NCI-H82 treated with DMSO at 0.1 percent for 48 hours (cell line): ENCODE data around the gene CAPS.
A peak's percentile ranks its signal among the peaks of the same experiment; 100 is the strongest.

Experiments
- DNase-seq: peaks from one replicate; lab custom pipeline; 2025; ENCODE audit not compliant: unreplicated experiment; lab: John Stamatoyannopoulos, UW

CAPS gene

DNA sequence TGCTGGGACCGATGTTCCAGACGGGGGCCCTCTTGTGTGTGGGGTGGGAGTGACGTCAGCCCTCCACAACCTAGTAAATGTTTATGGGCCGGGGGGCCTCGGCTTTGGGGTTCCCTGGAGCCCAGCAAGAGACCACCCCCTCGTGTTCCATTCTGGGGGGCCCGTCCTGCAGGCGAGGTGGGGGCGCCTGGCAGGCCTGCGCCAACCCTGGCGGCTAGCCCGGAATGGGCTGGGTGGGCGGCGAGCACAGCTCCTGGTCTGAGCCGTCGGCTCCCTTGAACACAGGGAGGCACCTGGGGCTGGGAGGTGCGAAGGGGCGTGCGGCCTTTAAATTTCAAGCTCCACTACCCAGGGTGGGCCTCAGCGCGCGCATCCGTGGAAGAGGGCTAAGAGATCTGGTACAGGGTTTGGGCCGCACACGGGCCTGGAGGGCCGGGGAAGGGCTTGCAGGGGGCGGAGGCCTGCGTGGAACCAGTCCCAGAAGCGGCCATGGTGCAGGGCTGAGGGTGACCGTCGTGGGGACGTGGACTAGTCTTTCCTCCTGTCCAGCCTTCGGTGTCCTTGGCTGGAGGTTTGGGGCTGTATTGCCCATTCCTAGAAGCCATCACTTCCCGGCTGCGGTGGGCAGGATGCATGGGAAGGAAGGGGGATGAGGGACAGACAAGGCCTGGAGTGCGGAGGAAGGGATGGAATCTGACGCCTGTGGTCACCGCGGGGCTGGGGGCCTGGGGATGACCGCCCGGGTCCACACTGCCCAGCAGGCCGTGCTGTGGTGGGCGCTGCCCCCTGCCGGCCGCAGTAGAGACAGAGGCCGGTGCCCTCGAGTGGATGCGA, 21.9 kb upstream of the CAPS start:
- no peak for DNase-seq

DNA sequence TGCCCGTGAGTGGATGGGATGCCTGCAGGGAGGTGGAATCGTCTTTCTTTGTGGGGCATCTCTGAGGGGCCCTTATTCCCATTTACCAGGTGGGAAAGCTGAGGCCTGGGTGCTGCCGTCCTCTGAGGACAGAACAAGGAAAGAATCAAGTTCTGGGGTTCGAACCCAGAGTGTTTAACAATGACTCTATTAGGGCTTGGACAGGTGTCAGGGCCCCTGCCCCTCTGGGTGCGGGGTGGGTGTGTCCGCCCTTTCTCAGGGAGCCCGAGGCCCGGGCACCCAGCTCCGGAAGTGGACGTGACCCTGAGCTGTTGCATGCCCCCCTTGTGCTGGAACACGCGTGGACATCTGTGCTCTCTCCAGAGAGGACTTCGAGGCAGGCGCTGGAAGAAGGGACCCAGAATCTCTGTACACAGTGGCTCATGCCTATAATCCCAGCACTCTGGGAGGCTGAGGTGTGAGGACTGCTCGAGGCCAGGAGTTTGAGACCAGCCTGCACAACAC, 21.2 kb upstream of the CAPS start:
- no peak for DNase-seq

DNA sequence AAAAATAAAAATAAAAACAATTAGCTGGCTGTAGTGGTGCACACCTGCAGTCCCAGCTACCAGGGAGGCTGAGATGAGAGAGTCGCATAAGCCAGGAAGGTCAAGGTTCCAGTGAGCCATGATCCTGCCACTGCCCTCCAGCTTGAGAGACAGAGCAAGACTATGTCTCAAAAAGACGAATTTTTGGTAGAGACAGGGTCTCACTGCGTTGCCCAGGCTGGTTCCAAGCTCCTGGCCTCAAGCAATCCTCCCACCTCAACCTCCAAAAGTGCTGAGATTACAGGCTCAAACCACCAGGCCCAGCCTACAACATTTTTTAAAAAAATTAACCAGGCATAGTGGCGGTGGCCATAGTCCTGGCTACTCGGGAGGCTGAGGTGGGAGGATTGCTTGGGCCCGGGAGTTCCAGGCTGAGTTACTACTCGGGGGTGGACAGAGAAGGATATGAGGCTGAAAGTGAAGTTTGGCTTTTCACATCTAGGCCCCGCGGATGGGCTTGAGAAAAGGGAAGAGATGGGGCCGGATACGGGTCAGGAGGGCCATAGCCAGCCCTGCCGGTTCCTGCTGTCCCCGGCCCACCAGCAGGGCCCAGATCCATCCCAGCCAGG, 20.7 kb upstream of the CAPS start:
- no peak for DNase-seq

DNA sequence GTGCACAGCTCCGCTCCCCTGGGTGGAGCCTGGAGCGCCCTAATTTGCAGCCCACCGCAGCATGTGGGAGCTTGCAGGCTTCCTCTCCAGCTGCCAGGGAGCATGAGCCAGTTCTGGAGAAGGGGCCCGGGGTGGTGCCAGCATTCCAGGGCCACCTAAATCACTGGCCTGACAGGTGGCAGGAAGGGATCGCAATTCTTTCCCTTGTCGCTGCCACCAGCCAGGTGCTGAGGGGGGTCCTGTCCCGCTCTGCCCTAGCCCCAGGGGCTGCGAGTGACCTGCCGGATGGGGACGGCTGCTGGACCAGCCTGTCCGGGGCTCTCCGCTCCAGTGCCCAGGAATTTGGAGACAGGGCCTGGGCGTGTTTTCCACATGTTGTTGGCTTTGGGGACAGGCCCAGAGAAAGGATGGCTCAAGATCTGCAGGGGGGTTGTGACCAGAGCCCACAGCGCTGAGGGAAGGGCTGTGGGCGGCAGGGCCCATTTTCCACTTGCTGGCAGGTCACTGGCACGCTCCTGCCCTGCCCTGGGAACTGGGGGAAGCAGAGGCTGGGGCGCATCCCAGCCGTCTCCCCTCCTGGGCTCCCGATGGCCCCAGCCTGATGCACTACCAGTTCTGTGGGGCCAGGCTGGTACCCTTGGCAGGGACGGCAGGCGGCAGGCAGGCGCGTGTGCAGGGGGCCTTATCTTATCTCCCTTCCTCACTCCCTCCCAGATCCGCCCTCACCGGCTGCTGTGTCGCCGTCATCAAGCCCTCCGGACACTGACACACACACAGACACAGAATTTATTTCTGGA, 19.9 kb upstream of the CAPS start:
- no peak for DNase-seq

DNA sequence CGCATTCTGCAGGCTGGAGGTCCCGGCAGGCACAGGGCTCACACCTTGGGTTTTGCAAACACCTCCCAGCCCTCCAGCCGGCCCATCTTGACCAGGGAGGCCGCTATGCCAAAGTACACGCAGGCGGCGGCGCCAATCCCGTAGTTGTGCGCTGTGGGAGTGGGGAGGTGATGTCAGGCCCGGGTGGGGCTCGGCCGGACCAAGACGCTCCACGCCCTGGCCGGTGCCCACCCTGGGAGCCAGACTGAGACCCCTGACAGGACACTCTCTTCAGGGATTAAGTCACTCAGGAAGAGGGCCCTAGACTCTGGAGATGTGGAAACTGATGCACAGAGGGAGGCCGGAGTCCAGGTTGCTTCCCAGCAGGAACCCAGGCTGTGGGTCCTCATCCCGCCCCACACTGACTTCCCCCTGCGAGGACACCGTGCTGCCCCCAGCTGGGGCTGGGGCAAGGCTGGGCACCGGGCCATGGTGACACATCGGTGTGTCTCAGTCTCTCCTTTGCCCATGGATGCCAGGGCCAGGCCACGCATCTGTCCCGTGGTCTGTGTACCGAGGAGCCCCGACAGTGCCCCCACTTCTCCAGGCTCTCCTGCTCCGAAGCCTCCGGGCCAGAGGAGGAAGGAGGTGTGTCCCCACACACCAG, 19.2 kb upstream of the CAPS start:
- no peak for DNase-seq

DNA sequence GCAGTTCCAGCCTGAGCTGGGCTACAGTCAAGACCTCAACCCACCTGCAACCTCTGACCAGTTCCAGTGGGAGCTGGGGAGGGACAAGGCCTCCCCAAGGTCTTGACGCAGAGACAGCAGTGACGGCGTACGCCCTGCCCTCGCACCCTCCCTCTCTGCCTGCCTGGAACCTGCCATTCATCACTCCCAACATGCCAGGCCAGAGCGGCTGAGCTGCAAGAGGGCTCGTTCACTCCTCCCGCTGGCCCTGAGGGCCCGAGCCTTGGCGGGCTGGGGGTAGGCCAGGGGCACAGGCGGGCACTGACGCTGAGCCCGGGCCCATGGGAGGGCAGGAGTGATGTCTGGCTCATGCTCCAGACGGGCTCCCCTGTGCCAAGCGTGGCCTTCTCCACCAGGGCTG, 18.6 kb upstream of the CAPS start:
- no peak for DNase-seq

DNA sequence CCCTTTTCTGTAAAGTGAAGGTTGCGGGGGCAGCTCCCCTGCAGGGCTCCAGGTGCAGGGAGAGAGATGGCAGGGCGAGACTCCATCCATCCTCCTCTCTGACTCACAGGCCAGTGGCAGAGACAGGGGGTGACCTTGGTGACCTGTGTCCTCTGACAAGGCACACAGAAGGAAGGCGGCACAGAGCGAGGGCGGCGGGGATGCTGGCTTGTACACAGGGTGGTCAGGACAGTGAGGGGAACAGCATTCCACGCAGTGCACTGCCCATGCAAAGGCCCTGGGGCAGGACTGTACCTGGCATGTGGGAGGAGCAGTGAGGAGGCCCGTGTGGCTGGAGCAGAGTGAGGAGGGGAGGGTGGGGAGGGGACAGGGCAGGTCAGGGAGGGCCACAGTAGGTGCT, 18.2 kb upstream of the CAPS start:
- DNase-seq: no peak

DNA sequence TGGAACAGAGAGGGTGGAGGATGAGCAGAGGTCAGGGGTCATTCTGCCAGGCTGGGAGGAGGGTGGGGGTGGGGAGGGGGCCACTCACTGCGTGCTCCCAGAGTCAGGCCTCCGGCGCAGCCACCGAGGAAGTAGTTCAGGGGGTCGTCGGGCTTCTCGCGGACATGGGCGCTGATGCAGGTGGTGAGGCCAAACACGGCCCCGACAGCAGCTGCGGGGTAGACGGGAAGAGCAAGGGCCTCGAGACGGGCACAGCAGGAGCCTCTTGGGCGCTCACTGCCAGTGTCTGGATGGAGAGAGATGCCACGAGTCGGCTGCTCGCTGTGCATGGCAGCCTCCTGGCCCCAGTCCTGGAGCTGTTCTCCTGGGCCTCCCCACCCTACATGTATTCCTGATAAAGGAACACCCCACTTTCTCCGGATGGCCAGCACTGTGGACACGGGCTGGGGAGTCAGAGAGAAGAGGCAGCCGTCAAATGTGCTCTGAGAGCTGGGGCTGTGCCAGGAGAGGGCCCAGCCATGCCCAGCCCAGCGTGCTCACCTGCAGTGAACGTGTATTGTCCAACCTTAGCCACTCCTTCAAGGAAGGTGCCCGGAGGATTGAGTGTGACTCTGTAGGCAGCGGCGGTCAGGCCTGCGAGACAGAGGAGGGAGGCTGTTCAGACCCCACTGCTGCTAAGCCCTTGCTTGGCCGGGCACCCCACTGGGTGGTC, 17.5 kb upstream of the CAPS start:
- DNase-seq: no peak

DNA sequence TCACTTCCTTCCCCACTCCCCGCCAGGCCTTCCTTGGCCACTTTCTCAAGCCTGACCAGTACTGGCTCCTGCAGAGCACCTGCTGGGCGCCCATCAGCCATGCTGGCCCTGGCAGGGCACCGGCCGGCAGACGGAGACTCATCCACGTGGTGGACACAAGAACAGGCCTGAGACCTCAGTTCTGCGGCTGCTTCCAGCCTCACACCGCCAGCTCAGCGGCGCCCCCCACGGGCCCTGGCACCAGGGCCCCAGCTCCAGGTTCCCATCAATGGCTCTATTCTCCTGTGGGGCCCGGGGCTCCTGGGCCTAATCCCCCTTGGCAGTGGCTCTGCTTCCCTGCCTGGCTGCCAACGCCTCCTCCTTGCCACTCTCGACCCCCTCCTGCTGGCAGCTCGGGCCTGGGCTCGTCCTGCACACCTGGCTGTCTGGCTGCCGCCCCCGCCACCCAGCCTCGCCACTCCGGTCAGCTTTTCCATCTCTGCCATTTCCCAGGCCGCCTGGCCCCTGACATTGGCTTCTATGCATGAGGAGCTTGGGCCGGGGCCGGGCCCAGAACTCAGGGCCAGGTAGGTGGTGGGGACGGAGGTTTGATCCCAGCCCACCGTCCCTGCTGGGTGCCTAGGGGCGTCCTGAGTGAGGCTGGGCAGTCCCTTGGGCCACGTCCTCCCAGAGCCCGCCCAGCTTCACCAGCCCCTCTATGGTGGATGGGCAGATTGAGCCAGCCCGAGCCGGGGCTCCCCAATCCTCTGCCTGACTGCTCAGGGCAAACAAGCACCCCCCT, 16.7 kb upstream of the CAPS start:
- DNase-seq: no peak

DNA sequence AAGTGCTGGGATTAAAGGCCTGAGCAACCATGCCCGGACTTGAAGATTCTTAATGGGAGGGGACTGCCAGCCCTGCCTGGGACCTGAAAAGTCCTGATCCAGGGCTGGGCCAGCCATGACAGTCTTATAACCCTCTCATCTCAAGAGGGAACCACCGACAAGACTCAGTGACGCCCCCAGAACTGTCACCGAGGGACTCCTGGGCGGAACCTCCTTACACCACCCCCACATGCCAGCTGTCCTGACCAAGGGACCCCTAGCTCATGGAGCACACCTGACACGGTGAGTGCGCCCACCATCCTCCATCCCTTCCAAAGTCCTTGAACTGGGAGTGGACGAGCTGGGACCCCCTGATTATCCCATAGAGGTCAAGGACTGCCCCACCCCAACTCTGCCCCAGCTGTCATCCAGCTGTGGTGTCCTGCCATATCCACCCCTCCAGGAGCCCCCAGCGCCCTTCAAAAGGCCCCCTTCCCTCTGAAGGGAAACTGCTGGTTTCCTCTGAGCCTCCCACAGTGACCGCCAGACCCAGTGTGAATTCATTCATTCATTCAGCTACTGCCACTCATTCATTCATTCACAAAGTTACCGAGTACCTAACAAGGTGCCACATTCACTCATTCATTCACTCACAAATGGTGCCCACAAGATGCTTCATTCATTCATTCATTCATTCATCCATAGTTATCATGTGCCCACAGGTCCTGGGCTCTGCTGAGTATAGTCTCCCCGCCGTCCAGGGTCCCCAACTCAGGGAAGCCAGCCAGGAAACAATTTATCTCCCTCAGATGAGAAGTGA, 14.1 kb upstream of the CAPS start:
- DNase-seq: no peak

DNA sequence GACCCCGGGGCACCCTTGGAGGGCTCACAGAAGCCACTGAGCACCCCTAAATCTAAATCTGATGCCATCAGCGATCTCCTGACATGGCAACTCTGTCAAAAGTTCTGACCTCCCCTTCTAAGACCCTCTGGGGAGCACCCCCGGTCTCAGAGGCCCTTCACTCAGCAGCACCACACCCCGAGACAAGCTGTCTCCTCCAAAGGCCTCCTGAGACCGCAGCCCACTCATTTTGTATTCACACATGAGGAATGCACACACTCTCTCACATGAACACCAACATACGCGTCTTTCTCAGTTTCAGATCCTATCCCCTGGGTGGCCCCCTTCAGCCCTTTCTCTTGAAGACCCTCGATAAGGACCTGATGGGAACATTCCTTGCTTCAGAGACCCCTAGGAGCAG, 13.1 kb upstream of the CAPS start:
- no peak for DNase-seq

DNA sequence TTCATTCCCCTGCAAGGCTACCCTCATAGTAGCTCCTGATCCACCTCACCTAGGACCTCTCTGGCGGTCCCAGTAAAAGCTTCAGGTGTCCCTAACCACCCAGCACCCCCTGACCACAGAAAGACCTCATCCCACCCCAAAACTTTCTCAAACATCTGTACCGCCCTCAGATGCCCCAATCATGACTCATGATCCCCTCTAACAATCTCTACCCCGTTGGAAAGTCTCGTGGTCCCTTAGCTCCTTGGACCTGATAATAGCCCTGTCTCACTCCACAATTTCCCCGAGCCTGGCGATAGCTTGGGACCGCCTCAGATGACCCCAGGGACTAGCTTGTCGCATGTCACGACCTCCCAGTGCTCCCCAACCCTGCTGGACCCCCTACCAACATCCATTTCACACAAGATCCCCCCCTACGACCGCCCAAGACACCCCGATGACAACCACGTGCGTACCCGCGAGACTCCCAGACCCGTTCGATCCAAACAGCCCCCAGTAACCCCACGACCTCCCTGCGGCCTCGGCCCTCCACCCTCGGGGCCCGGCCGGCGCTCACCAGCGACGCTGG, 10.9 kb upstream of the CAPS start:
- no peak for DNase-seq

DNA sequence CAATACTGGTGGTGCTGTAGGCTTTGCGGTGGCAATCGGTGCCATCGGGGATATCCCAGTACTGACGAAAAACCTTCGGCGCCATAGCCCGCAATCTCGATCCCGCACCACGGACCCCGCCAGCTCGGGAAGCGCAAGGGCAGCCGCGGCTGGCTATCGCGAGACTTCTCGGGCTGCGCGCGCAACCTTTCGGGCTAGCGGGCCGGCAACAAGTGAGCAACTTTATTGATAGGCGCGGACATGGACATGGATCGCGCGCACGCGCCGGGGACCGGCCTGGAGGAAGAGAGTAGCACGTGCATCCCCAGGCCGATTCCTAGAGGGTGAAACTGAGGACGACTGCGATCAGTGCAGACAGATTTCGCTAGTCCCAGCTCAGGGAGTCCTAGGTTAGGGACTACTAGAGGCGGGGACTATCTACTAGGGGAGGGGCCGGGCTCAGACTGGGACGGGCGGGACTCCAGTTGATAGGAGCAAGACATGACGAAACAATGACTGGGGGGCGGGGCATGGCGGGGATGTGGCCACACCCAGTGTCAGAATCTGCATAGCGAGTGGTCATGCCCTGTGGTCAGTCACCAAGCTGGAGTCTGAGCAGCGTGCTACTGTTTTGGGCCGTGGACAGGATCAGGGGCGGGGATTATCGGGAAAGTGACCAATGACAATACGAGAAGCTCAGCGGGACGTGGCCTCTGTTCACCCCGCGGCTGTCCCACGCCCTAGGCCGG, 10.3 kb upstream of the CAPS start, which contains the start of gene NDUFA11:
NDUFA11 (minus strand) TSS at position 167 of the 728 bp plus-strand sequence; CDS start at position 85, 82 bp downstream.
- DNase-seq: peak; percentile 96

DNA sequence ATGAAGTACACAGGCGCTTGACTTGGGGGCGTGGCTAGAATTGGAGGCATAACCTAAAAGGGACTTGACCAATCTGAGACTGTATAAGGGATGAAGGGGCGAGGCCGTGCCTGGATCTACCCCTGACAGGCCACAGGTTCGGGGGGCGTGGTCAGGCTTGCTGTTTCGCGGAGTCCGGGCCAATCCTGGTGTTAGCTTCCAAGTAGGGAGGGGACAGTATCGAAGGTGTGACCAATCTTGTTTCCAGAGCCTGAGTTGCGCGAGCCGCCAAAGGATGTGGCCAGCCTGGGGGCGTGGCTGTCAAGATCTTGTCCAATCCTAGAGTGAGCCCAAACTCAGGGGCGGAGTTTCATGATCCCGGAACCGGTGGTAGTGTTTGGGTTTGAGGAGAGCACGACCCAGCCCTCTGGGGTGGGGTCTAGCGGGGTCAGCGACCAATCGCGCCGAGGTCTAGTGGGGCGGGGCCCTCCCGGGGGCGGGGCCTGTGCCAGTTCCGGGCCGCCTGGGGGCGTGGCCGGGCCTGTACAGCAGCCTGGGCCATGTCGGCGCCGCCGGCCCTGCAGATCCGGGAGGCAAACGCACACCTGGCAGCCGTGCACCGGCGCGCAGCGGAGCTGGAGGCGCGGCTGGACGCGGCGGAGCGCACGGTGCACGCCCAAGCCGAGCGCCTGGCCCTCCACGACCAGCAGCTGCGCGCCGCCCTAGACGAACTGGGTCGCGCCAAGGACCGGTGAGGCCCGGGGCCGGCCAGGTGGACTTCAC, 9.5 kb upstream of the CAPS start, which contains the start of gene VMAC:
VMAC (plus strand) TSS at position 521 of the 762 bp plus-strand sequence; CDS start at position 540, 19 bp downstream.
- DNase-seq: peak; percentile 100

DNA sequence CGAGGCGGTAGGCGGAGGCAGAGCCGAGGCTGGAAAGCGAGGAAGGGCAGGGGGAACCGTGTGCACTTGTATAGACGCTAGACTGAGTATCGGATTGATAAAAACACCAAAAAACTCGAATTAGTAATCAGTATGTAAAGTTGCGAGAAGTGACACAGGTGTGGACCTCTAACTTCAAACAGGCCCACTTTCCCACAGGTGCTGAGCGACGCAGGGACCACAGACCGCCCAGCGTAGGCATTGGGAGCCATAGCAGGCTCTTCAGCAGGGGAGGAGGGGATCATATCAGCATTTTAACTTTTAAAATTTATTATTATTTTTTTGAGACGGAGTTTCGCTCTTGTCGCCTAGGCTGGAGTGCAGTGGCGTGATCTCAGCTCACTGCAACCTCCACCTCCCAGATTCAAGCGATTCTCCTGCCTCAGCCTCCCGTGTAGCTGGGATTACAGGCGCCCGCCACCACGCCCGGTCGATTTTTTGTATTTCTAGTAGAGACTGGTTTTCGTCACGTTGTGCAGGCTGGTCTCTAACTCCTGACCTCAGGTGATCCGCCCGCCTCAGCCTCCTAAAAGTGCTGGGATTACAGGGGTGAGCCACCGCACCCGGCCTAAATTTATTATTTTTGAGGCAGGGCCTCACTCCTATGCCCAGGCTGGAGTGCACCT, 8.8 kb upstream of the CAPS start:
- no peak for DNase-seq

DNA sequence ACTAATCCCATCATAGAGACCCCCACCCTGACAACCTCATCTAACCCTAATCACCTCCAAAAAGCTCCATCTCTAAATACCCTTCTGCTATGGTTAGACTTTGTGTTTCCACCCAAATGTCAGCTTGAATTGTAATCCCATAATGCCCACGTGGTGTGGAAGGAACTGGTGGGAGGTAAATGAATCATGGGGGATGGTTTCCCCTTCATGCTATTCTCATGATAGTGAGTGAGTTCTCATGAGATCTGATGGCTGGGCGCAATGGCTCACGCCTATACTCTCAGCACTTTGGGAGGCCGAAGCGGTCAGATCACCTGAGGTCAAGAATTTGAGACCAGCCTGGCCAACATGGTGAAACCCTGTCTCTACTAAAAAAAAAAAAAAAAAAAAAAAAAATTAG, 6.8 kb upstream of the CAPS start:
- peak; percentile 53 for DNase-seq
